Cardiac fibroblast (primary cell): ENCODE results near the gene PCAT7.

Experiments
- DNase-seq, 2 donors: peaks; one replicate each; pipeline versions ENCODE4 v3.0.0 to v3.0.0-alpha.2; 2010; ENCODE audit warnings: low read depth in 2 of 2
- H3K4me3 ChIP-seq, 2 donors: replicated peaks in 1 of 2; 1 replicate in 1 of 2; 2 replicates in 1 of 2; pipeline ENCODE4 v1.5.1; 2011; ENCODE audit warnings: low read depth in 2 of 2, low read length in 2 of 2, mild to moderate bottlenecking in 2 of 2, moderate library complexity in 1 of 2
- CTCF ChIP-seq: IDR thresholded peaks from one replicate; pipeline ENCODE4 v1.5.1; 2011; ENCODE audit warnings: low read depth, mild to moderate bottlenecking, low read length, inconsistent platforms

Gene PCAT7

GRCh38 chr9:94610181-94610606 lies 55.3 kb downstream of the PCAT7 start:
- no peak for DNase-seq
- H3K4me3 ChIP-seq: no peak overlapping the region
- TF ChIP-seq CTCF: no peak

DNA sequence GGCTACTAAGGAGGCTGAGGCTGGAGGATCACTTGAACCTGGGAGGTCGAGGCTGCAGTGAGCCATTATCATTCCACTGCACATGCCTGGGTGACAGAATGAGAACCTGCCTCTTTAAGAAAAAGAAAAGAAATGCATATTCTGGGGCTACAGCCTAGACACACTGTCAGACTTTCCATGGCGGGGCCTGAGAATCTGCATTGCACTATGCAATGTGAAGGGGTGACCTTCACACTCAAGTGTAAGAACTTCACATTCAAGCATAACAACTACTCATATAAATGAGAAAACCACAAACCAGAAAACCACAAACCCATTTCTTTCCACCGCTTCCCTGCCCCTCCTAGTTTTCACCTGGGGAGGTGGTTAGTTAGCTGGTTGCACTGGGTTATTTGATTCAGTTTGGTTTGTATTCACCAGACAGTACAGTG lies 56.8 kb downstream of the PCAT7 start:
- TF ChIP-seq CTCF: no peak

DNA sequence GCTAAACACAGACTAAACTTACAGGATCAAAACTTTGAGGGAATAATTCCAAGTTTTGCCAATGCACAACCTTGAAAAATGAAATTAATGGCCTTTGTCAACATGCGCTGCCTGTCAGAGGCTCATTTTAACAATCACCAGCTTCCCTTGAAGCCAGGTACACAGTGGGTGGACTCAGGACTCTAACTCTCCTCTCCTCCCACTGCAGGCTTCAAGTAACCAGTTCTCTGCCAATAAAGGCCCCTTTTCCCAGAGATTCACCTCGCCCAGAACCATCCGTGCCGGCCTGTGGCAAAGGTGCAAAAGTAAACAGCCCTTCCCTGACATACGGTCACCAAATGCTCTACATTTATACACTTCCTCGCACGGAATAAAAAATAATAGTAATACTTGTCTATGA lies 57.2 kb downstream of the PCAT7 start:
- no peak overlapping the region for H3K4me3 ChIP-seq
- TF ChIP-seq CTCF: no peak
- no peak for DNase-seq

More for the DNA sequence above, 56.8 kb downstream of the PCAT7 start:
- no peak overlapping the region for H3K4me3 ChIP-seq
- no peak for DNase-seq

- TF ChIP-seq CTCF: no peak
- no peak overlapping the region for H3K4me3 ChIP-seq
- DNase-seq: peak in 1 of 2 donors; percentile 7
These were observed 58.1 kb downstream of the PCAT7 start for GRCh38 chr9:94613003-94613402.

DNA sequence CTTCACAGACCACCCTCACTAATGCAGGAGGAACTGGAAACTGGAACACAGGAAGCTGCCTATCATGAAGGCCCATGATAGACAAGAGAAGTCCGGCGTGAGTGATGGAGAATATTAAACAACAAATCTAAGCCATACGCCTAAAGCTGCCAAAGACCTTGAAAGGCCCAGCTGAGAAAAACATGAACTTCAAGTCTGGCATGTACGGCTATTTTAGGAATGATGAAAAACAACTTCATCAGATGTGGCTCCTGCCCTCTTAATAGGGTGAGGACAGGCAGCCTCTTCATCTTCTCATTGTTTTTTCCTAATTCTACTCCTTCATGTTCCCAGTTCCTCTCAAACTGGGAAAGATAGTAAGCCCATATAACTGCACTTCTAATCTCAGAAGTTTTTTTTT lies 64.1 kb downstream of the PCAT7 start:
- TF ChIP-seq CTCF: no peak
- H3K4me3 ChIP-seq: no peak overlapping the region
- DNase-seq: no peak
